GM23248 (cell line): ENCODE results near the gene PRKCA. TPM values are rescaled to one million over a fixed set of nuclear protein-coding genes. Genes with fewer than 3 reads are reported as not detected.
A peak's percentile ranks its signal among the peaks of the same experiment; 100 is the strongest.

Source experiments
- DNase-seq: peaks from one replicate; pipeline ENCODE4 v3.0.0-alpha.2; 2015
- H2AFZ ChIP-seq: fragments of 200-600 bp; sonication (generic); 2 replicates; pipeline ENCODE4 v1.6.1; 2016; ENCODE audit warnings: antibody characterized with exemption
- H3F3A ChIP-seq: fragments of 200-600 bp; sonication (generic); 2 replicates; pipeline ENCODE4 v1.6.1; 2016; ENCODE audit warnings: mild to moderate bottlenecking, antibody characterized with exemption, mixed run types; ENCODE audit not compliant: insufficient read depth
- H3K27ac ChIP-seq: fragments of 200-600 bp; sonication (generic); 2 replicates; pipeline ENCODE4 v1.5.1; 2016; ENCODE audit warnings: mild to moderate bottlenecking
- H3K27me3 ChIP-seq: fragments of 200-600 bp; sonication (generic); replicated peaks from 2 replicates; pipeline ENCODE4 v1.6.1; 2016; ENCODE audit warnings: mild to moderate bottlenecking; ENCODE audit not compliant: insufficient read depth
- H3K36me3 ChIP-seq: fragments of 200-600 bp; sonication (generic); 2 replicates; pipeline ENCODE4 v1.6.1; 2016; ENCODE audit warnings: low read depth, mild to moderate bottlenecking
- H3K4me1 ChIP-seq: fragments of 200-600 bp; sonication (generic); 2 replicates; pipeline ENCODE4 v1.6.1; 2016; ENCODE audit warnings: mild to moderate bottlenecking; ENCODE audit not compliant: insufficient read depth
- H3K4me2 ChIP-seq: fragments of 200-600 bp; sonication (generic); one replicate; pipeline ENCODE4 v1.6.1; 2016; ENCODE audit warnings: mild to moderate bottlenecking; ENCODE audit not compliant: unreplicated experiment
- H3K4me3 ChIP-seq: fragments of 200-600 bp; sonication (generic); 2 replicates; pipeline ENCODE4 v1.5.1; 2016; ENCODE audit warnings: mild to moderate bottlenecking
- H3K79me2 ChIP-seq: fragments of 200-600 bp; sonication (generic); 2 replicates; pipeline ENCODE4 v1.6.1; 2016; ENCODE audit warnings: mild to moderate bottlenecking; ENCODE audit not compliant: insufficient read depth
- H3K9ac ChIP-seq: fragments of 200-600 bp; sonication (generic); 2 replicates; pipeline ENCODE4 v1.6.1; 2016; ENCODE audit warnings: mild to moderate bottlenecking
- H3K9me2 ChIP-seq: fragments of 200-600 bp; sonication (generic); 2 replicates; pipeline ENCODE4 v1.6.1; 2016; ENCODE audit warnings: mixed run types, mild to moderate bottlenecking, moderate library complexity; ENCODE audit not compliant: insufficient read depth
- H3K9me3 ChIP-seq: fragments of 200-600 bp; sonication (generic); one replicate; pipeline ENCODE4 v1.6.1; 2017; ENCODE audit warnings: low read depth
- H4K20me1 ChIP-seq: fragments of 200-600 bp; sonication (generic); 2 replicates; pipeline ENCODE4 v1.6.0; 2016; ENCODE audit not compliant: insufficient read depth
- EZH2 ChIP-seq: fragments of 200-600 bp; sonication (generic); IDR thresholded peaks from 2 replicates; pipeline ENCODE4 v1.6.1; 2018; ENCODE audit warnings: antibody characterized with exemption, mild to moderate bottlenecking; ENCODE audit not compliant: insufficient read depth, poor library complexity, severe bottlenecking
- EZH2phosphoT487 ChIP-seq: fragments of 200-600 bp; sonication (generic); IDR thresholded peaks from 2 replicates; pipeline ENCODE4 v1.6.1; 2018; ENCODE audit warnings: antibody characterized with exemption, moderate library complexity, mild to moderate bottlenecking, low read depth; ENCODE audit not compliant: insufficient read depth
- WGBS, 2 experiments: methylation state at CpG; one replicate each; pipeline ENCODE4 v1.1.6; 2015 to 2017; ENCODE audit warnings: low lambda C conversion rate in 2 of 2, low coverage in 1 of 2; ENCODE audit errors: missing lambda C conversion rate in 2 of 2; 5-methylcytosine and 5-hydroxymethylcytosine counted together
- in situ Hi-C: fragments of 300-500 bp; cut with MboI; formaldehyde crosslinking; loops from 2 replicates; pipeline ENCODE4 v1.15.0; 2020
- polyA plus RNA-seq: library from polyadenylated mRNA; unstranded; fragments of >200 nt; fragmentation: Nextera tagmentation; extraction: Ambion mirVana; gene quantifications from 2 replicates; pipeline ENCODE4 v1.2.1, GENCODE V29; 2016
- total RNA-seq: library from RNA; depleted of rRNA; stranded (reverse); fragments of >200 nt; shearing (Covaris generic); gene quantifications from 2 replicates; pipeline ENCODE4 v1.2.3, GENCODE V29; 2014

The PRKCA gene
- total and polyA plus RNA-seq, 2 experiments from 2014 or later: 17.3 to 28.5 TPM

DNA sequence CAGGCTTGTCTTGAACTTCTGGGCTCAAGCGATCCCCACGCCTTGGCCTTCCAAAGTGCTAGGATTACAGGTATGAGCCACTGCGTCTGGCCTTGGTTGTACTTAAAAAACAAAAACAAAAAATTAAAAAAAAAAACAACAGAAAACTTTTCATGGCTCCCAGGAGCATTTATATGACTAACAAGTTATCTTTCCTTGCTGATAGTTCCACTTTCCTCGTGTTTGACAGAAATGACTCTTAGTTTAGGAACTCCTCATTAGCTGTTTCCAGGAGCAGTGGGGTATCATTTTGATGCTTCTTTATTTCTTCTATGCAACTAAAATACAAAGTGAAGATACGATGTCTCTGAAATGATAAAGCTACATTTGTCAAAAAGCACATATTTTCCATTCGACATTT lies 165.4 kb downstream of the PRKCA start:
- Histone ChIP-seq H3K4me3 (peak overlapping the region; percentile 56; the same call in 1 of the 2 replicates), H4K20me1 (no peaks in the 10 kb centered on the region), H3K79me2 (peaks cover 74% of the 10 kb centered on the region), H3K27me3 (no peaks in the 10 kb centered on the region), H3K9me2 (no peaks in the 10 kb centered on the region), H3K36me3 (no peaks in the 10 kb centered on the region), H3K4me2 (peak overlapping the region; percentile 73), H3K9ac (peak overlapping the region; percentile 79), H3K9me3 (no peaks in the 10 kb centered on the region), H2AFZ (no peak overlapping the region), H3K27ac (peak overlapping the region; percentile 95), H3F3A (peaks cover 63% of the 10 kb centered on the region), H3K4me1 (peaks cover 59% of the 10 kb centered on the region)
- WGBS, 2 experiments: 49 to 60% methylated on average over 6 of the region's 6 CpGs
- DNase-seq: peak; percentile 64
- TF ChIP-seq EZH2phosphoT487 (no peak), EZH2 (no peak)
- in situ Hi-C loops: loop anchor here (25.0 kb wide), 1 partner anchor 220 kb away; no protein-coding TSS in a partner anchor

DNA sequence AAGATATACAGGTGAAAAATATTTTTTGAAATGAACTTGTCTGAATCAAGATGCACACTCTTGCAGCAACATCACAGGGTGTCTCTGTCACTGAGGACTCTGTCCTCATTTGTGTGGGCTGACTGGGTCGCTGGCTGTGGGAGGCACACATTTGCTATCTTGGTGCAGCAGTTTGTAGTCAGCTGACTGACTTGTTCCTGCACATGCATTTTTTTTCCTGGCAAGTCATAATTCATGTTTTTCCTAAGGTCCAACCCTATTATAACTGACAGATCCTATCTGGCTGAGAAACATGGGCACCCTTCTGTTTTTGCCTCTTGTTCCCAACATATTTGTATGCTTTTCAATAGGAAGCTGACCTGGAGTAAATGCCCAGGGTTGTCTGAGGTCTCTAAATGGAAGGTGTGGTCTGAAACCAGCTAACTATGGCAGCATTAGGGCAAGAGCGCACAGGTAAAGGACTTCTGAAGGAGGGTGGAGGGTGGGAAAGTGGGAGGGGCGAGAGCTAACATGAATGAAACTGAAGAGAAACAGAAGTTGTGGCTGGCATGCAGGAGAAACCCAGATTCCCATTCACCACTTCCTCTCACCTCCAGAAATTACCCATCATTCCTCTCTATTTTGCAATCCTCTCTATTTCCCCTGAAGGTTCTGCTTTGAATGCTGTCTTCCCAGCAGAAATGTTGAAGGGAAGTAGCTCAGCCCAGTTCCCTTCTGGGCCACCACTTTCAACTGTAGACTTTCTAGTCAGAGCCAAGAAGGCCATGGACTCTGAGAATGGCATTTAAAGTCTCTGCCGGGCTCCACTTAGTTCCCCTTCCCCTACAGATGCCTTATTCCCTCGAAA lies 166.1 kb downstream of the PRKCA start:
- Histone ChIP-seq H3K9me3 (no peaks in the 10 kb centered on the region), H3K79me2 (peaks cover 75% of the 10 kb centered on the region), H2AFZ (no peak overlapping the region), H3K36me3 (no peaks in the 10 kb centered on the region), H3K9ac (peak overlapping the region; percentile 79; the same call in 1 of the 2 replicates), H3K4me2 (peak overlapping the region; percentile 73), H3K27me3 (no peaks in the 10 kb centered on the region), H3K27ac (peak overlapping the region; percentile 95), H3F3A (peaks cover 62% of the 10 kb centered on the region), H3K4me1 (peaks cover 52% of the 10 kb centered on the region), H4K20me1 (no peaks in the 10 kb centered on the region), H3K9me2 (no peaks in the 10 kb centered on the region), H3K4me3 (no peak overlapping the region)
- DNase-seq: peak; percentile 24
- in situ Hi-C loops: loop anchor here (25.0 kb wide), 1 partner anchor 219 kb away; no protein-coding TSS in a partner anchor
- 75 to 83% methylated on average over 5 of the region's 5 CpGs for WGBS, 2 experiments
- TF ChIP-seq EZH2phosphoT487: no peak
- no peak for TF ChIP-seq EZH2

DNA sequence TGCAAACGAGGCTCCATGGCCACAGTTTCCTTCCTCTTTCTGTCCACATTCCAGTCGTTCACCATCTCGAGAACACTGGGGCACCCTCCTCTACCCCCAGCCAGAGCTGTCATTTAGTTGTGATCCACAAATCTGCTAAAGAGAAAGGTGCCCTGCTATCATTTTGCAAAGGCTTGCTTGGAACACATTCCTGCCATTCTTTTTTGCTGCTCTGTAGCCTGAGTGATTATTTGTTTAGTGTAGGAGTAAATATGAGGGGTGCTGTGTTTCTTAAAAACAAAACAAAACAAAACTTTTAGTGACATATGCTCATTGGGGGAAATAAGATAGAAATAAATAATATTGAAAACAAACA lies 166.7 kb downstream of the PRKCA start:
- DNase-seq: no peak
- no peaks in the 10 kb centered on the region for H3K9me3 ChIP-seq
- peaks cover 56% of the 10 kb centered on the region for H3F3A ChIP-seq
- H3K27me3 ChIP-seq: no peaks in the 10 kb centered on the region
- H4K20me1 ChIP-seq: no peaks in the 10 kb centered on the region
- peaks cover 50% of the 10 kb centered on the region for H3K4me1 ChIP-seq
- no peak overlapping the region for H3K4me3 ChIP-seq
- H2AFZ ChIP-seq: no peak overlapping the region
- no peak for TF ChIP-seq EZH2phosphoT487
- no peak for TF ChIP-seq EZH2
- peak overlapping the region; percentile 95 for H3K27ac ChIP-seq
- H3K36me3 ChIP-seq: no peaks in the 10 kb centered on the region
- in situ Hi-C loops: loop anchor here (25.0 kb wide), 1 partner anchor 218 kb away; no protein-coding TSS in a partner anchor
- H3K79me2 ChIP-seq: peaks cover 75% of the 10 kb centered on the region
- peak overlapping the region; percentile 73 for H3K4me2 ChIP-seq
- WGBS, 2 experiments: 60 to 73% methylated on average over 3 of the region's 3 CpGs
- H3K9ac ChIP-seq: peak overlapping the region; percentile 79; the same call in 1 of the 2 replicates
- no peaks in the 10 kb centered on the region for H3K9me2 ChIP-seq

DNA sequence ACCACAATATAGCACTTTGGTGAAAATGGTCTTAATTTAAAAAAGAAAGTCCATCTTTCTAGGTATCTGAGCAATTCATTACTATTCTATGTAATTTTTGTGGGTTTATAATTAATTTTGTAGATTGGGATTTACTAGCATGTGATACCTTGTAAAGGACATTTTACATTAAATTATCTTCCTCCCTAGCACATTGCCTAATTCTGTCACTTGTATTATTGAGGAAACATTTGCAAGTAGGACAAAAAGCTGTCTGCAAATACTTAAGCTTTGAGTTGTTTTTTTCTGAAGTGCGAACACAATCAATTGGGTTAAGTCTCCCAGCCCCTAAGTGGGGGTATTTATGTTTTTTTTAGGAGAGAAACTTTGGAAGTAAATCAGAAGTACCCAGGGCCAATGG lies 167.0 kb downstream of the PRKCA start:
- WGBS, 2 experiments: 95 to 100% methylated on average over 1 of the region's 1 CpG
- in situ Hi-C loops: loop anchor here (25.0 kb wide), 1 partner anchor 218 kb away; no protein-coding TSS in a partner anchor
- Histone ChIP-seq H4K20me1 (no peaks in the 10 kb centered on the region), H3K27me3 (no peaks in the 10 kb centered on the region), H3K4me1 (peaks cover 50% of the 10 kb centered on the region), H3K4me3 (no peak overlapping the region), H3K9me2 (no peaks in the 10 kb centered on the region), H3K4me2 (no peak overlapping the region), H3F3A (peaks cover 52% of the 10 kb centered on the region), H3K9ac (no peak overlapping the region), H3K9me3 (no peaks in the 10 kb centered on the region), H3K27ac (peak overlapping the region; percentile 95), H3K79me2 (peaks cover 75% of the 10 kb centered on the region), H2AFZ (no peak overlapping the region), H3K36me3 (no peaks in the 10 kb centered on the region)
- no peak for TF ChIP-seq EZH2phosphoT487
- TF ChIP-seq EZH2: no peak
- DNase-seq: no peak
